ENCODE measurements around the gene SLC1A3.

DNA sequence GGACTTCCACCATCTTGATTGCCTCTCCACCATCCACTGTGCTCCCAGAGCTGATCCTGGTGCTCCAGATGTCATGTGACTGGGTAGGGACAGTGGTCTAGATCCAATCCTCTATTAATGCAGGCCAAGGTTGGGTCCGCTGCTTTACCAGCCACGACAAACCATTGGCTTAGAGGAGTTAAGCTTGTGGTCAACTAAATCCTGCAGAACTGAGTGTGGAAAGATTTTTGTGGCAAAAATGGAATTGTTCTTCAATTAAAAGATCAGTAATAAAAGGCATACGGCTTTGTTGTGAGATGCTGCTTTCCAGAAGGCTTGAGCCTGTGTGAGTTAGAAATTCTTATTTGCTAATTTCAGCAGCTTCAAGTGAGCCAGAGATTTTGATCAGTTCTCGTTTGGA, 30.7 kb downstream of the SLC1A3 start:
- no peak for TF ChIP-seq CTCF (conservative IDR thresholded peaks at IDR 0.05; ENCODE audit: low read depth, low read length)
- no peak for TF ChIP-seq CEBPB (IDR thresholded peaks at IDR 0.05; ENCODE audit: low read depth, low read length)
- no peak for TF ChIP-seq POLR2A (IDR thresholded peaks at IDR 0.05; ENCODE audit: low read depth, low read length)
- TF ChIP-seq RAD21 (IDR thresholded peaks at IDR 0.05; ENCODE audit: low read length): no peak
- TF ChIP-seq, protein P1, sequence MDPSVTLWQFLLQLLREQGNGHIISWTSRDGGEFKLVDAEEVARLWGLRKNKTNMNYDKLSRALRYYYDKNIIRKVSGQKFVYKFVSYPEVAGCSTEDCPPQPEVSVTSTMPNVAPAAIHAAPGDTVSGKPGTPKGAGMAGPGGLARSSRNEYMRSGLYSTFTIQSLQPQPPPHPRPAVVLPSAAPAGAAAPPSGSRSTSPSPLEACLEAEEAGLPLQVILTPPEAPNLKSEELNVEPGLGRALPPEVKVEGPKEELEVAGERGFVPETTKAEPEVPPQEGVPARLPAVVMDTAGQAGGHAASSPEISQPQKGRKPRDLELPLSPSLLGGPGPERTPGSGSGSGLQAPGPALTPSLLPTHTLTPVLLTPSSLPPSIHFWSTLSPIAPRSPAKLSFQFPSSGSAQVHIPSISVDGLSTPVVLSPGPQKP (IDR thresholded peaks at IDR 0.05; ENCODE audit: borderline replicate concordance, low read depth, low read length): no peak
- TF ChIP-seq, protein P2, sequence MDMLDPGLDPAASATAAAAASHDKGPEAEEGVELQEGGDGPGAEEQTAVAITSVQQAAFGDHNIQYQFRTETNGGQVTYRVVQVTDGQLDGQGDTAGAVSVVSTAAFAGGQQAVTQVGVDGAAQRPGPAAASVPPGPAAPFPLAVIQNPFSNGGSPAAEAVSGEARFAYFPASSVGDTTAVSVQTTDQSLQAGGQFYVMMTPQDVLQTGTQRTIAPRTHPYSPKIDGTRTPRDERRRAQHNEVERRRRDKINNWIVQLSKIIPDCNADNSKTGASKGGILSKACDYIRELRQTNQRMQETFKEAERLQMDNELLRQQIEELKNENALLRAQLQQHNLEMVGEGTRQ (IDR thresholded peaks at IDR 0.05; ENCODE audit: low read depth, low read length): no peak
- TF ChIP-seq SMC3 (IDR thresholded peaks at IDR 0.05; ENCODE audit: low read depth, low read length): no peak
- no peak for TF ChIP-seq BHLHE40 (IDR thresholded peaks at IDR 0.05; ENCODE audit: low read depth, low read length)
- TF ChIP-seq RFX5 (IDR thresholded peaks at IDR 0.05; ENCODE audit: low read depth, low read length): no peak
- TF ChIP-seq FOS (IDR thresholded peaks at IDR 0.05; ENCODE audit: low read depth, low read length): no peak
- TF ChIP-seq RCOR1 (IDR thresholded peaks at IDR 0.05; ENCODE audit: insufficient replicate concordance, low read length): no peak
